ENCODE measurements around the gene C1QB. TPM values are rescaled to one million over a fixed set of nuclear protein-coding genes. Genes with fewer than 3 reads are reported as not detected.

The C1QB gene
- total RNA-seq, 1 experiment from 2014 or later: not detected

- intact Hi-C loops (cut with micrococcal nuclease): no loop called here
- TF ChIP-seq CTCF (IDR thresholded peaks at IDR 0.05; ENCODE audit: unreplicated experiment): no peak
- Mint-ChIP-seq H3K36me3 (ENCODE audit: insufficient read depth, unreplicated experiment) (no peaks in the 10 kb centered on the region), H3K9me3 (ENCODE audit: unreplicated experiment) (no peaks in the 10 kb centered on the region), H3K27me3 (ENCODE audit: insufficient read depth, unreplicated experiment) (no peaks in the 10 kb centered on the region), H3K4me1 (ENCODE audit: insufficient read depth, unreplicated experiment) (no peaks in the 10 kb centered on the region), H3K4me3 (ENCODE audit: unreplicated experiment) (no peak overlapping the region), H3K27ac (ENCODE audit: low read depth, unreplicated experiment) (no peak overlapping the region)
- POLR2A ChIA-PET: no interaction called here
- BruUV-seq (replicated peaks): no TSS peak
- no peak for DNase-seq (ENCODE audit: unreplicated experiment)
- CTCF ChIA-PET: interaction anchor here (0.9 to 1.2 kb wide), 3 partner anchors 44 to 267 kb away, joined by 3 to 5 read pairs (median 3); no protein-coding TSS in a partner anchor
Measured at GRCh38 chr1:22697980-22698379, 44.9 kb downstream of the C1QB start.

- intact Hi-C loops (cut with micrococcal nuclease): no loop called here
- Mint-ChIP-seq H3K36me3 (ENCODE audit: insufficient read depth, unreplicated experiment) (no peaks in the 10 kb centered on the region), H3K9me3 (ENCODE audit: unreplicated experiment) (no peaks in the 10 kb centered on the region), H3K4me1 (ENCODE audit: insufficient read depth, unreplicated experiment) (no peaks in the 10 kb centered on the region), H3K27me3 (ENCODE audit: insufficient read depth, unreplicated experiment) (no peaks in the 10 kb centered on the region), H3K4me3 (ENCODE audit: unreplicated experiment) (no peak overlapping the region), H3K27ac (ENCODE audit: low read depth, unreplicated experiment) (no peak overlapping the region)
- ChIA-PET CTCF (interaction anchor here (0.6 to 1.2 kb wide), 6 partner anchors 57 to 264 kb away, joined by 3 to 6 read pairs (median 4); no protein-coding TSS in a partner anchor), POLR2A (no interaction called here)
- DNase-seq (ENCODE audit: unreplicated experiment): no peak
- BruUV-seq (replicated peaks): no TSS peak
- TF ChIP-seq CTCF (IDR thresholded peaks at IDR 0.05; ENCODE audit: unreplicated experiment): no peak
Measured at GRCh38 chr1:22699681-22700520, 46.9 kb downstream of the C1QB start.

- POLR2A ChIA-PET: interaction anchor here (2.2 kb wide), 1 partner anchor 186 kb away, joined by 7 read pairs; no protein-coding TSS in a partner anchor
- no peaks in the 10 kb centered on the region for H3K36me3 Mint-ChIP-seq (ENCODE audit: insufficient read depth, unreplicated experiment)
- TF ChIP-seq CTCF (IDR thresholded peaks at IDR 0.05; ENCODE audit: unreplicated experiment): no peak
- no TSS peak for BruUV-seq (replicated peaks)
- H3K4me1 Mint-ChIP-seq (ENCODE audit: insufficient read depth, unreplicated experiment): no peaks in the 10 kb centered on the region
- H3K27ac Mint-ChIP-seq (ENCODE audit: low read depth, unreplicated experiment): no peak overlapping the region
- intact Hi-C loops (cut with micrococcal nuclease): no loop called here
- CTCF ChIA-PET: interaction anchor here (0.6 to 4.9 kb wide), 18 partner anchors 11 to 1475 kb away, joined by 3 to 113 read pairs (median 4); no protein-coding TSS in a partner anchor
- no peak for DNase-seq (ENCODE audit: unreplicated experiment)
- H3K27me3 Mint-ChIP-seq (ENCODE audit: insufficient read depth, unreplicated experiment): no peaks in the 10 kb centered on the region
- H3K9me3 Mint-ChIP-seq (ENCODE audit: unreplicated experiment): no peaks in the 10 kb centered on the region
- H3K4me3 Mint-ChIP-seq (ENCODE audit: unreplicated experiment): no peak overlapping the region
Measured at GRCh38 chr1:22702296-22703085, 49.5 kb downstream of the C1QB start.

All from MCF 10A (cell line).